DLD1 (cell line): ENCODE measurements around the gene CYP24A1.
"Not testable (repeated sequence)": the region's sequence is repeated elsewhere in the genome, so short reads cannot be mapped to it uniquely, and the experiment has no call there.

Source experiments
- in situ Hi-C: cut with HindIII; loops from 2 replicates; pipeline ENCODE4 v1.10.0; 2017; ENCODE audit warnings: low sequenced_read_pairs

CYP24A1 gene

GRCh38 chr20:54138427-54138826 lies 35.4 kb downstream of the CYP24A1 start:
- in situ Hi-C loops, result no loop called here

DNA sequence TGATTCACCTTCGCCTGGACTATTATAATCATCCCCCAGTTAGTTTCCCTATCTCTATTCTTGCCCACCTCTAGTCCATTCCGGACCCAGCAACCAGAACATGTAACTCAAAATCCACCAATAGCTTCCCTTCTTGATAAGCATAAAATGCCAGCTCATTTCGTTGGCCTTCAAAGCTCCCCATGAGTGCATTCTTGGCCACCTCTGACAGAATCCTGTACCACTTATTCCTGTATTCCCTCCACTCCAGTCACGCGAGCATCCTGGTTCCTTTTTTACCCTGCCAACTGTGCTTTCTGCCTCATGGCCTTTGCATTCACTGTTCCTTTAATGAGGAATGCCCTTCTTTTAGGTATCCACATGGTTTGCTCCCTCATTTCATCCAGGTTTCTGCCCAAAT lies 36.7 kb downstream of the CYP24A1 start:
- in situ Hi-C loops, result no loop called here

- in situ Hi-C loops, result no loop called here
These were observed 39.2 kb downstream of the CYP24A1 start for GRCh38 chr20:54134445-54135220.

- in situ Hi-C loops, result no loop called here
These were observed 40.1 kb downstream of the CYP24A1 start for GRCh38 chr20:54133434-54134427.

- in situ Hi-C loops, result no loop called here
These were observed 41.0 kb downstream of the CYP24A1 start for GRCh38 chr20:54132612-54133433.

DNA sequence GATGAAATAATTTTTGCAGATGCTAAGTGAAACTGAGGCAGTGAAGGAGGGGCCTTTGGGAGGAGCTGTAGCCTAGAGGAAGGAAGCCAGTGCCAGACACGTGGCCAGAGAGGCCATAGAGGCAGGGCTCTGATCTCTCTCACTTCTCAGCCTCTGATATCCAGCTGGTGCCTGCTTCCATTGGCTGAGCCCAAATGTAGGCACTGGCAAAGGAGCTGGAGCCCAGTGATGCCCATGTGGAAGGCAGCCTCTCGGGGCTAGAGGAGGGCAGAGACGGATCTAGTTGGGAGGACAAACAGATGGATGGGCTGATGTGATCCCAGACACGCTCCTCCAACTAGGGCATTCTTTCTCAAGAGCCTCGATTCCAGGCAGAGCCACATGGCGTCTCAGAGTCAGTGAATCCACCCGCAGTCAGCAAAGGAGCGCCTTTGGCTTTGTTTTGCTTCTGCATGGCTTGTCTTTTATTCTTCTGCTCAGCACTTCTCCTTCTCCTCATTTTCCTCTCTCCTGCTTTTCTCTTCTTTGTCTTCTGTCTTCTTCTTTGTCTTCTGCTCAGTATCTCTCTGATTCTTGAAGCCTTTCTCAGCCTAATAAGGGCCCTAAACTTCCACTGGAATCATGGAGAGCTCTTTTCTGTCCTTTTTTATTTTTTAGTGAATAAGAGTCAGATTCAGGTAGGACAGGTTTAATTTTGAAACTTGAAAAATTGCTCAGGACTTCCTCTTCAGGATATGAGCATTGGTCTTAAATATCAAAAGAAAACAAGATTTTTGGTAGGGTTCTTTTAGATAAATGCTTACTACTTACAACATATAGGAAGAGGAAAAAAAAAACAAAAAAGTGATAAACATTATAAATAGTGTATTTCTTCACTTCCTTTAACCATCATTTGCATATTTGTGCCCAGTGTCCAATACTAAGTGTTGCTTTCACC lies 41.8 kb downstream of the CYP24A1 start:
- in situ Hi-C loops, result no loop called here

DNA sequence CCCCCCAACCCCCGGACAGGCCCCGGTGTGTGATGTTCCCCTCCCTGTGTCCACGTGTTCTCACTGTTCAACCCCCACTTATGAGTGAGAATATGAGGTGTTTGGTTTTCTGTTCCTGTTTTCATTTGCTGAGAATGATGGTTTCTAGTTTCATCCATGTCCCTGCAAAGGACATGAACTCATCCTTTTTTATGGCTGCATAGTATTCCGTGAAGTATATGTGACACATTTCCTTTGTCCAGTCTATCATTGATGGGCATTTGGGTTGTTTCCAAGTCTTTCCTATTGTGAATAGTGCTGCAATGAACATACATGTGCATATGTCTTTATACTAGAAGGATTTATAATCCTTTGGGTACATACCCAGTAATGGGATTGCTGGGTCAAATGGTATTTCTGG lies 42.7 kb downstream of the CYP24A1 start:
- in situ Hi-C loops, result not testable (repeated sequence)

DNA sequence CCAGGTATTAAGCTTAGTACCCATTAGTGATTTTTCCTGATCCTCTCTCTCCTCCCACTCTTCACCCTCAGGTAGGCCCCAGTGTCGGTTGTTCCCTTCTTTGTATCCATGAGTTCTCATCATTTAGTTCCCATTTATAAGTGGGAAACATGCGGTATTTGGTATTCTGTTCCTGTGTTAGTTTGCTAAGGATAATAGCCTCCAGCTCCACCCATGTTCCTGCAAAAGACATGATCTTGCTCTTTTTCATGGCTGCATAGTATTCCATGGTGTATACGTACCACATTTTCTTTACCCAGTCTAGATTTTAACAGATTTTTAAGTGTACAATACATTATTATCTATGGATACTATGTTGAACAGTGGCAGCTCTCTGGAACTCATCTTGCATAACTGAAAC lies 44.4 kb downstream of the CYP24A1 start:
- in situ Hi-C loops, result no loop called here

- in situ Hi-C loops, result no loop called here
These were observed 45.8 kb downstream of the CYP24A1 start for GRCh38 chr20:54127855-54128574.

- in situ Hi-C loops, result no loop called here
These were observed 46.8 kb downstream of the CYP24A1 start for GRCh38 chr20:54126806-54127655.

DNA sequence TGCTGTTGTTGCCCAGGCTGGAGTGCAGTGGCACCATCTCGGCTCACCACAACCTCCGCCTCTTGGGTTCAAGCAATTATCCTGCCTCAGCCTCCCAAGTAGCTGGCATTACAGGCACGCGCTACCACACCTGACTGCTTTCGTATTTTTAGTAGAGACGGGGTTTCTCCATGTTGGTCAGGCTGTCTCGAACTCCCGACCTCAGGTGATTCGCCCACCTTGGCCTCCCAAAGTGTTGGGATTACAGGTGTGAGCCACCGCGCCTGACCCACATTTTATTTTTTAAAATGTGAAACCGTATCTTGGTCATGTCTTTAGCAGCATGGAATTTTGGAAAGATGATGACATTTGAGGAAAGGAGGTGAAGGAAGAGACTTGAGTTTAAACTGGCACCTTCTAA lies 47.5 kb downstream of the CYP24A1 start:
- in situ Hi-C loops, result not testable (repeated sequence)

- in situ Hi-C loops, result no loop called here
These were observed 50.1 kb downstream of the CYP24A1 start for GRCh38 chr20:54123587-54124180.

DNA sequence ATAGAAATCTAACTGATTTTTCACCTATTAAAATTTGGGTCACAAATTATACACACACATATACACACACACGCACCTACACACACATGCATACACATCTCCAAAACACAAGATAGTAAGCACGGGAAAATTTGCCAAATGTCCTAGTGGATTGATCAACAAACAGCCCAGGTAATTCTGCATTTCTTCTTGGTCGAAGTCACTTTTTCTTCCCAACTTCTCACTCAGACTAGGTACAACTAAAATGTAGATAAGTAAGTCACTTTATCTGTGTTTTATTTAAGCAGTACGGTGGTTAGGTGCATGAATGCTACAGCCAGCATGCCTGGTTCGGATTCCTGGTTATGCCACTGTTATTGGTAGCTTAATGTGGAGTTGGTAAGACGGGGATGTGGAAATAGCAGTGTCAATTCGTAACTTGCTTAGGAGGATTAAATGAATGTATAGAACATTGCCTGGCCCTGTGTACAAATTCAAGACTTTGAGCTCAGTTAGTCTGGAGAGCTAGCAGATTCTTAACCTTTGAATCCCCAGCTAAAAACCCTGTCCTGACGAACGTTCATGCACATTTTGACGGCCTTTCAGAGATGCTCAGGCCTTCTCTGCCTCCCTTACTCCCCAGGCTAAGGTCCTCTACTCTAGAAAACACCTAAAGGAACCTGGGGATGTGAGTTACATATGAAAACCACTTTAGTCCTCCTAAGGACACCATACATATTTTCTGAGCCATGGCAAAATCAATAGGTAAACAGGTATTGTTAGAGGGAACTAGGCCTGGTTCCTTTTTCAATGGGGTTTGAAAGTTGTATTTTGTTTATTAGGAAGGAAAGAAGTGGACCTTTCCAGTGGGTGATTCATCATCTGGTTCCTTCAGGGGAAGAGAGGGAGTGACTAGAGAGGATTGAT lies 50.9 kb downstream of the CYP24A1 start:
- in situ Hi-C loops, result no loop called here

DNA sequence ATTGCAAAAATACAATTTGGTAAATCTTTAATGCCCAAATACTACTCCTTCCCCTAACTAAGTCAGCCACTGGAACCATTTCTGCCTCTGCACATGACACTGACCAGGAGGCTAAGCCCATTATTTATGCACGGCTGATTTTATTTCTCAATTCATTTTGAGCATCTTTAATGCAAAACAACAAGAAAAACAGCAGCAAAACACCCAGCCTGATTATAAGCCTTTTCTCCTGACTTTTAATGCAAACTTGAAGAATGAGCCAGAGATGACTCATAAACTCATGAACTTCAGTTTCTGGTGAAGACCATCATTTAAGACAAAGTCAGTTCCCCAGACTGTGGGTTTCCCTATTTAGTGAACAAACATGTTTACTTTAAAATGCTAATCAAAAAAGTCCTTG lies 51.6 kb downstream of the CYP24A1 start:
- in situ Hi-C loops, result no loop called here

- in situ Hi-C loops, result no loop called here
These were observed 54.0 kb downstream of the CYP24A1 start for GRCh38 chr20:54119744-54120143.

DNA sequence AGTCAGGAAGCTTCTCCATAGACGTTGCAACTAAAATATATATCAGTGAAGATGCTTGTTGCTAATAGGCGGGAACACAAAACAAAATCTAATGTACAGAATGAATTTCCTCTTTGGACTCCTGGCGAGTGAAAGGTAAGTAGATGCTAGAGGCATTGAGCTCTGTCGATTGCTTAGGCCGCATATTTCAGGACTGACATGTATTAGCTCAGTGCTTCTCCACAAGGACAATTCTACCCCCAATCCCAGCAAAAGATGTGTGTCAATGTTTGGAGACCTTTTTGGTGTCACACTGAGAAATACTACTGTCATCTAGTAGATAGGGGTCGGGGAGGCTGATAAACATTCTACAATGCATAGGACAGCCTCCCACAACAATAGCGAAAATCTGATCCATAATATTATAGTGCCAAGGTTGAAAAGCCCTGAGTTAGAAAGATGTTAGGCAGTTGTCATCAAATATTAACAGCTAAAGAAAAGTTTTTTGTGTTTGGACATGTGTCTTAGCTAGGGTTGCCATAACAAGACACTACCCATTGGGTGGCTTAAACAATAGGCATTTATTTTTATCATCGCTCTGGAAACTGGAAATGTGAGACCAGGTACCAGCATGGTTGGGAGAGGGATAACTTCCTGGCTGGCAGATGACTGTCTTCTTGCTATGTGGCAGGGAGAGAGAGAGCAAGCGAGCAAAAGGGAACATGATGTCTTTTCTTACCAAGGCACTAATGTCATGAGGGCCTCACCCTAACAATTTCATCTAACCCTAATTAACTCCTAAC lies 55.4 kb downstream of the CYP24A1 start:
- in situ Hi-C loops, result no loop called here
